Calu3 (cell line): ENCODE results near the gene C4B. TPM values are rescaled to one million over a fixed set of nuclear protein-coding genes. Genes with fewer than 3 reads are reported as not detected.
"Not testable (repeated sequence)": the region's sequence is repeated elsewhere in the genome, so short reads cannot be mapped to it uniquely, and the experiment has no call there.

Source experiments
- BruUV-seq: library from RNA; stranded (reverse); fragments of 400-500 nt; replicated peaks from 2 replicates; lab custom pipeline; 2021; lab: Mats Ljungman, UMichigan
- CTCF ChIA-PET: fragments of 300-600 bp; sonication (Branson Sonifier 250); formaldehyde crosslinking; loops from one replicate; lab custom pipeline; 2022; ENCODE audit warnings: antibody characterized with exemption; lab: Charles Lee
- DNase-seq: peaks from one replicate; pipeline ENCODE4 v3.0.0; 2022
- H3K27ac Mint-ChIP-seq: one replicate; pipeline ENCODE4 v1.8.0; 2022; ENCODE audit warnings: mixed read lengths; ENCODE audit not compliant: unreplicated experiment
- H3K27me3 Mint-ChIP-seq: one replicate; pipeline ENCODE4 v1.8.0; 2022; ENCODE audit warnings: mixed read lengths; ENCODE audit not compliant: unreplicated experiment
- H3K36me3 Mint-ChIP-seq: one replicate; pipeline ENCODE4 v1.8.0; 2022; ENCODE audit warnings: mild to moderate bottlenecking, moderate library complexity, mixed read lengths; ENCODE audit not compliant: insufficient read depth, unreplicated experiment
- H3K4me1 Mint-ChIP-seq: one replicate; pipeline ENCODE4 v1.8.0; 2022; ENCODE audit warnings: mild to moderate bottlenecking, low read depth, mixed read lengths; ENCODE audit not compliant: unreplicated experiment
- H3K4me3 Mint-ChIP-seq: one replicate; pipeline ENCODE4 v1.8.0; 2022; ENCODE audit warnings: mild to moderate bottlenecking, low read depth, moderate library complexity, mixed read lengths; ENCODE audit not compliant: unreplicated experiment
- H3K9me3 Mint-ChIP-seq: one replicate; pipeline ENCODE4 v1.8.0; 2022; ENCODE audit warnings: low read depth, mixed read lengths; ENCODE audit not compliant: unreplicated experiment
- CTCF ChIP-seq: fragments of 200-600 bp; IDR thresholded peaks from one replicate; pipeline ENCODE4 v1.8.0; 2022; ENCODE audit warnings: antibody characterized with exemption; ENCODE audit not compliant: unreplicated experiment
- intact Hi-C: fragments of 100-400 bp; cut with micrococcal nuclease; formaldehyde crosslinking; loops from one replicate; pipeline ENCODE4 v1.10.0; 2022; ENCODE audit not compliant: unreplicated experiment
- total RNA-seq: library from RNA; stranded (reverse); gene quantifications from 2 replicates; pipeline ENCODE4 v1.2.3, GENCODE V29; 2022

The C4B gene
- total RNA-seq, 1 experiment from 2014 or later = 7.8 TPM

GRCh38 chr6:32064706-32065105 is 50.1 kb downstream of the C4B start:
- no peak overlapping the region for H3K4me3 Mint-ChIP-seq
- no peaks in the 10 kb centered on the region for H3K4me1 Mint-ChIP-seq
- intact Hi-C loops = no loop called here
- H3K9me3 Mint-ChIP-seq = no peaks in the 10 kb centered on the region
- no TSS peak for BruUV-seq
- CTCF ChIA-PET = no interaction called here
- no peak overlapping the region for H3K27ac Mint-ChIP-seq
- TF ChIP-seq CTCF = no peak
- peaks cover 11% of the 10 kb centered on the region for H3K27me3 Mint-ChIP-seq
- no peaks in the 10 kb centered on the region for H3K36me3 Mint-ChIP-seq
- DNase-seq = no peak

GRCh38 chr6:32067521-32067920 is 52.9 kb downstream of the C4B start:
- H3K36me3 Mint-ChIP-seq, CTCF ChIA-PET, H3K4me1 Mint-ChIP-seq, H3K27ac Mint-ChIP-seq, H3K4me3 Mint-ChIP-seq, intact Hi-C loops, H3K9me3 Mint-ChIP-seq, BruUV-seq, DNase-seq: not testable (repeated sequence)
- H3K27me3 Mint-ChIP-seq = peaks cover 27% of the 10 kb centered on the region

GRCh38 chr6:32068315-32068714 is 53.7 kb downstream of the C4B start:
- H3K4me1 Mint-ChIP-seq, H3K36me3 Mint-ChIP-seq, H3K27ac Mint-ChIP-seq, BruUV-seq, DNase-seq, H3K9me3 Mint-ChIP-seq, intact Hi-C loops, CTCF ChIA-PET, H3K4me3 Mint-ChIP-seq: not testable (repeated sequence)
- peaks cover 27% of the 10 kb centered on the region for H3K27me3 Mint-ChIP-seq

- H3K4me3 Mint-ChIP-seq = no peak overlapping the region
- no peak for TF ChIP-seq CTCF
- H3K4me1 Mint-ChIP-seq = no peaks in the 10 kb centered on the region
- intact Hi-C loops = no loop called here
- no peaks in the 10 kb centered on the region for H3K36me3 Mint-ChIP-seq
- H3K27me3 Mint-ChIP-seq = peaks cover 27% of the 10 kb centered on the region
- no peak overlapping the region for H3K27ac Mint-ChIP-seq
- BruUV-seq = no TSS peak
- DNase-seq = no peak
- CTCF ChIA-PET = no interaction called here
- H3K9me3 Mint-ChIP-seq = no peaks in the 10 kb centered on the region
Observed at GRCh38 chr6:32068867-32069266, 54.3 kb downstream of the C4B start.

- Mint-ChIP-seq H3K4me3 (no peak overlapping the region), H3K36me3 (no peaks in the 10 kb centered on the region), H3K27ac (no peak overlapping the region), H3K27me3 (peaks cover 30% of the 10 kb centered on the region), H3K4me1 (no peaks in the 10 kb centered on the region), H3K9me3 (no peaks in the 10 kb centered on the region)
- CTCF ChIA-PET = interaction anchor here (0.6 kb wide), 1 partner anchor 202 kb away, joined by 3 read pairs; no protein-coding TSS in a partner anchor
- no peak for DNase-seq
- BruUV-seq = no TSS peak
- intact Hi-C loops = no loop called here
- no peak for TF ChIP-seq CTCF
Observed at GRCh38 chr6:32069460-32069859, 54.9 kb downstream of the C4B start.
